DOHH2 (cell line): Measurements from ENCODE around the gene NCKAP5.

Experiments used
- H3F3A ChIP-seq: fragments of 200-600 bp; sonication (generic), shearing (Covaris generic); 2 replicates; pipeline ENCODE4 v1.6.0; 2016; ENCODE audit warnings: antibody characterized with exemption, mild to moderate bottlenecking; ENCODE audit not compliant: control insufficient read depth, insufficient read depth
- H3K27ac ChIP-seq: fragments of 200-600 bp; sonication (generic); 2 replicates; pipeline ENCODE4 v1.5.1; 2014; ENCODE audit warnings: low read depth, mild to moderate bottlenecking, low read length, moderate library complexity
- H3K27me3 ChIP-seq: fragments of 200-600 bp; sonication (generic); 2 replicates; pipeline ENCODE4 v1.6.1; 2014; ENCODE audit warnings: mild to moderate bottlenecking, low read length, mixed read lengths; ENCODE audit not compliant: control insufficient read depth
- H3K36me3 ChIP-seq: fragments of 200-600 bp; sonication (generic); 2 replicates; pipeline ENCODE4 v1.6.1; 2014; ENCODE audit warnings: mild to moderate bottlenecking, low read length, moderate library complexity, mixed read lengths; ENCODE audit not compliant: control insufficient read depth
- H3K4me1 ChIP-seq: fragments of 200-600 bp; sonication (generic); 2 replicates; pipeline ENCODE4 v1.6.1; 2014; ENCODE audit warnings: mild to moderate bottlenecking, low read length, mixed read lengths; ENCODE audit not compliant: control insufficient read depth
- H3K4me2 ChIP-seq: fragments of 200-600 bp; sonication (generic); 2 replicates; pipeline ENCODE4 v1.6.0; 2014; ENCODE audit warnings: mild to moderate bottlenecking, low read length, moderate library complexity
- H3K4me3 ChIP-seq: fragments of 200-600 bp; sonication (generic); 2 replicates; pipeline ENCODE4 v1.5.1; 2014; ENCODE audit warnings: mild to moderate bottlenecking, low read length, mixed read lengths
- H3K79me2 ChIP-seq: fragments of 200-600 bp; sonication (generic); 2 replicates; pipeline ENCODE4 v1.6.1; 2014; ENCODE audit warnings: mild to moderate bottlenecking, low read length, mixed read lengths; ENCODE audit not compliant: control insufficient read depth
- H3K9me2 ChIP-seq: fragments of 200-600 bp; sonication (generic); replicated peaks from 2 replicates; pipeline ENCODE4 v1.6.1; 2014; ENCODE audit warnings: mild to moderate bottlenecking, low read length, mixed read lengths; ENCODE audit not compliant: control insufficient read depth
- H3K9me3 ChIP-seq: fragments of 200-600 bp; sonication (generic); 2 replicates; pipeline ENCODE4 v1.6.1; 2014; ENCODE audit warnings: antibody characterized with exemption, low read length, mixed read lengths; ENCODE audit not compliant: control insufficient read depth, insufficient read depth
- H4K20me1 ChIP-seq: fragments of 200-600 bp; sonication (generic); 2 replicates; pipeline ENCODE4 v1.6.0; 2014; ENCODE audit warnings: low read depth, mild to moderate bottlenecking, antibody characterized with exemption, low read length, moderate library complexity; ENCODE audit not compliant: control insufficient read depth, insufficient read depth
- CTCF ChIP-seq: fragments of 200-600 bp; sonication (generic); IDR thresholded peaks from one replicate; pipeline ENCODE4 v1.5.1; 2014; ENCODE audit warnings: antibody characterized with exemption, mild to moderate bottlenecking, low read depth, low read length; ENCODE audit not compliant: poor library complexity, severe bottlenecking
- EZH2phosphoT487 ChIP-seq: fragments of 200-600 bp; sonication (generic); IDR thresholded peaks from 2 replicates; pipeline ENCODE4 v1.6.1; 2017; ENCODE audit warnings: borderline replicate concordance, mild to moderate bottlenecking, antibody characterized with exemption, low read length, moderate library complexity, mixed read lengths

NCKAP5 gene

GRCh38 chr2:133124446-133124845, 443.8 kb downstream of the NCKAP5 start:
- no peaks in the 10 kb centered on the region for H3K79me2 ChIP-seq
- no peaks in the 10 kb centered on the region for H4K20me1 ChIP-seq
- no peaks in the 10 kb centered on the region for H3K27me3 ChIP-seq
- H3F3A ChIP-seq = no peaks in the 10 kb centered on the region
- no peaks in the 10 kb centered on the region for H3K36me3 ChIP-seq
- no peaks in the 10 kb centered on the region for H3K9me3 ChIP-seq
- no peaks in the 10 kb centered on the region for H3K4me1 ChIP-seq
- TF ChIP-seq EZH2phosphoT487 (no peak), CTCF (no peak)
- H3K4me2 ChIP-seq = no peak overlapping the region
- no peak overlapping the region for H3K27ac ChIP-seq
- H3K9me2 ChIP-seq = no peaks in the 10 kb centered on the region
- no peak overlapping the region for H3K4me3 ChIP-seq

GRCh38 chr2:133123904-133124303, 444.4 kb downstream of the NCKAP5 start:
- Histone ChIP-seq H3K4me1 (no peaks in the 10 kb centered on the region), H3K27ac (no peak overlapping the region), H3K4me2 (no peak overlapping the region), H3K4me3 (no peak overlapping the region), H3K36me3 (no peaks in the 10 kb centered on the region), H3K9me3 (no peaks in the 10 kb centered on the region), H3K9me2 (no peaks in the 10 kb centered on the region), H3K79me2 (no peaks in the 10 kb centered on the region), H3K27me3 (no peaks in the 10 kb centered on the region), H4K20me1 (no peaks in the 10 kb centered on the region), H3F3A (no peaks in the 10 kb centered on the region)
- TF ChIP-seq EZH2phosphoT487 = no peak
- no peak for TF ChIP-seq CTCF

GRCh38 chr2:133123393-133123792, 444.9 kb downstream of the NCKAP5 start:
- Histone ChIP-seq H3K4me2 (no peak overlapping the region), H3K79me2 (no peaks in the 10 kb centered on the region), H3K4me3 (no peak overlapping the region), H3F3A (no peaks in the 10 kb centered on the region), H3K4me1 (no peaks in the 10 kb centered on the region), H3K9me3 (no peaks in the 10 kb centered on the region), H3K9me2 (no peaks in the 10 kb centered on the region), H3K36me3 (no peaks in the 10 kb centered on the region), H4K20me1 (no peaks in the 10 kb centered on the region), H3K27ac (no peak overlapping the region), H3K27me3 (no peaks in the 10 kb centered on the region)
- no peak for TF ChIP-seq CTCF
- no peak for TF ChIP-seq EZH2phosphoT487

GRCh38 chr2:133122529-133122928, 445.7 kb downstream of the NCKAP5 start:
- H4K20me1 ChIP-seq = no peaks in the 10 kb centered on the region
- no peak for TF ChIP-seq CTCF
- no peak for TF ChIP-seq EZH2phosphoT487
- no peaks in the 10 kb centered on the region for H3K27me3 ChIP-seq
- H3K9me3 ChIP-seq = no peaks in the 10 kb centered on the region
- H3K4me3 ChIP-seq = no peak overlapping the region
- H3K4me2 ChIP-seq = no peak overlapping the region
- no peaks in the 10 kb centered on the region for H3K9me2 ChIP-seq
- no peak overlapping the region for H3K27ac ChIP-seq
- H3F3A ChIP-seq = no peaks in the 10 kb centered on the region
- H3K4me1 ChIP-seq = no peaks in the 10 kb centered on the region
- H3K79me2 ChIP-seq = no peaks in the 10 kb centered on the region
- no peaks in the 10 kb centered on the region for H3K36me3 ChIP-seq
